Endodermal cell (in vitro differentiated cells): ENCODE data around the gene ESD. TPM values are rescaled to one million over a fixed set of nuclear protein-coding genes. Genes with fewer than 3 reads are reported as not detected.
"Not testable (repeated sequence)": the region's sequence is repeated elsewhere in the genome, so short reads cannot be mapped to it uniquely, and the experiment has no call there.

Source experiments
- DNase-seq: peaks from one replicate; pipeline ENCODE4 v3.0.0-alpha.2; 2017
- H3K27ac ChIP-seq: 2 replicates; pipeline ENCODE4 v1.5.1; 2013; ENCODE audit warnings: mild to moderate bottlenecking, low read depth, low read length, moderate library complexity
- H3K27me3 ChIP-seq: 2 replicates; pipeline ENCODE4 v1.6.1; 2013; ENCODE audit warnings: mild to moderate bottlenecking, low read length, moderate library complexity; ENCODE audit not compliant: insufficient read depth, control insufficient read depth, poor library complexity, severe bottlenecking
- H3K36me3 ChIP-seq: 2 replicates; pipeline ENCODE4 v1.7.0; 2013; ENCODE audit warnings: mild to moderate bottlenecking, low read length, moderate library complexity; ENCODE audit not compliant: control insufficient read depth, insufficient read depth
- H3K4me1 ChIP-seq: one replicate; pipeline ENCODE4 v1.7.0; 2013; ENCODE audit warnings: low read length; ENCODE audit not compliant: control insufficient read depth, insufficient read depth
- H3K4me3 ChIP-seq: 2 replicates; pipeline ENCODE4 v1.5.1; 2013; ENCODE audit warnings: mild to moderate bottlenecking, low read length, moderate library complexity
- H3K9ac ChIP-seq: 2 replicates; pipeline ENCODE4 v1.6.1; 2013; ENCODE audit warnings: mild to moderate bottlenecking, low read length, moderate library complexity; ENCODE audit not compliant: poor library complexity, severe bottlenecking; ENCODE audit errors: extremely low read depth
- H3K9me3 ChIP-seq: 2 replicates; pipeline ENCODE4 v1.6.1; 2013; ENCODE audit warnings: mild to moderate bottlenecking, low read length, moderate library complexity; ENCODE audit not compliant: control insufficient read depth
- H3K27ac Mint-ChIP-seq: 2 replicates; pipeline ENCODE4 v1.8.0; 2020; ENCODE audit warnings: mixed read lengths
- H3K27me3 Mint-ChIP-seq: 2 replicates; pipeline ENCODE4 v1.8.0; 2021; ENCODE audit warnings: mild to moderate bottlenecking, mixed read lengths; ENCODE audit not compliant: insufficient read depth
- H3K36me3 Mint-ChIP-seq: 2 replicates; pipeline ENCODE4 v1.8.0; 2020; ENCODE audit warnings: low read depth, mixed read lengths
- H3K4me1 Mint-ChIP-seq: 2 replicates; pipeline ENCODE4 v1.8.0; 2020; ENCODE audit warnings: mixed read lengths
- H3K4me3 Mint-ChIP-seq: 2 replicates; pipeline ENCODE4 v1.8.0; 2020; ENCODE audit warnings: mild to moderate bottlenecking, moderate library complexity, mixed read lengths
- H3K9me3 Mint-ChIP-seq: 2 replicates; pipeline ENCODE4 v1.8.0; 2020; ENCODE audit warnings: mild to moderate bottlenecking, mixed read lengths
- CTCF ChIP-seq: fragments of 200-600 bp; sonication (generic); conservative IDR thresholded peaks from 2 replicates; pipeline ENCODE4 v1.5.0; 2021; ENCODE audit warnings: antibody characterized with exemption, mild to moderate bottlenecking
- WGBS, 2 experiments: methylation state at CpG; one replicate each; pipeline versions ENCODE4 v1.1.5 to v1.1.7; 2013; ENCODE audit warnings: missing lambda C conversion rate in 2 of 2, mixed read lengths in 1 of 2; ENCODE audit not compliant: insufficient coverage in 1 of 2, insufficient read length in 1 of 2; 5-methylcytosine and 5-hydroxymethylcytosine counted together
- total RNA-seq, 2 donors: library from RNA; stranded (reverse); fragmentation: NEBNext Ultra II Directional in 1 of 2; extraction: Animal tissue kit (Norgen Biotek cat#: 25700) in 1 of 2; gene quantifications; 2 replicates in 1 of 2; 3 replicates in 1 of 2; pipeline ENCODE4 v1.2.1, GENCODE V29; 2021

The ESD gene
- total RNA-seq, 2 donors from 2014 or later: 55.5 to 67.7 TPM

- H3K9ac ChIP-seq: no peak overlapping the region
- Mint-ChIP-seq H3K27me3 (peaks cover 1% of the 10 kb centered on the region), H3K27ac (no peak overlapping the region)
Observed at GRCh38 chr13:46816371-46816770, 19.4 kb upstream of the ESD start.

GRCh38 chr13:46812301-46812797, 15.4 kb upstream of the ESD start:
- H3K27ac ChIP-seq: no peak overlapping the region
- H3K9me3 ChIP-seq: peaks cover 15% of the 10 kb centered on the region
- peaks cover 16% of the 10 kb centered on the region for H3K9me3 Mint-ChIP-seq
- TF ChIP-seq CTCF: no peak
- no peaks in the 10 kb centered on the region for H3K27me3 Mint-ChIP-seq
- DNase-seq: no peak
- no peaks in the 10 kb centered on the region for H3K4me1 ChIP-seq
- no peak overlapping the region for H3K27ac Mint-ChIP-seq
- no peaks in the 10 kb centered on the region for H3K27me3 ChIP-seq
- peaks cover 6% of the 10 kb centered on the region for H3K4me1 Mint-ChIP-seq
- H3K9ac ChIP-seq: no peak overlapping the region
- no peaks in the 10 kb centered on the region for H3K36me3 Mint-ChIP-seq
- H3K4me3 ChIP-seq: no peak overlapping the region
- H3K36me3 ChIP-seq: no peaks in the 10 kb centered on the region
- no peak overlapping the region for H3K4me3 Mint-ChIP-seq

More at GRCh38 chr13:46816371-46816770, 19.4 kb upstream of the ESD start:
- H3K27ac ChIP-seq: no peak overlapping the region
- no peak for TF ChIP-seq CTCF
- no peak for DNase-seq
- no peaks in the 10 kb centered on the region for H3K4me1 ChIP-seq
- no peaks in the 10 kb centered on the region for H3K36me3 ChIP-seq
- H3K9me3 ChIP-seq: peaks cover 15% of the 10 kb centered on the region
- H3K27me3 ChIP-seq: no peaks in the 10 kb centered on the region
- Mint-ChIP-seq H3K36me3 (no peaks in the 10 kb centered on the region), H3K4me1 (peaks cover 10% of the 10 kb centered on the region), H3K9me3 (peaks cover 16% of the 10 kb centered on the region), H3K4me3 (no peak overlapping the region)
- H3K4me3 ChIP-seq: no peak overlapping the region
- 87 to 100% methylated on average over 1 of the region's 1 CpG for WGBS, 2 experiments

- 75 to 93% methylated on average over 2 to 5 of the region's 5 CpGs for WGBS, 2 experiments
- Histone ChIP-seq H3K9ac (no peak overlapping the region), H3K4me1 (no peaks in the 10 kb centered on the region), H3K9me3 (peaks cover 15% of the 10 kb centered on the region), H3K4me3 (no peak overlapping the region), H3K36me3 (no peaks in the 10 kb centered on the region), H3K27ac (no peak overlapping the region), H3K27me3 (no peaks in the 10 kb centered on the region)
- Mint-ChIP-seq H3K27me3 (no peaks in the 10 kb centered on the region), H3K4me1 (no peaks in the 10 kb centered on the region), H3K9me3 (peaks cover 16% of the 10 kb centered on the region), H3K36me3 (no peaks in the 10 kb centered on the region), H3K4me3 (no peak overlapping the region), H3K27ac (no peak overlapping the region)
- no peak for DNase-seq
- TF ChIP-seq CTCF: no peak
Observed at GRCh38 chr13:46810440-46810839, 13.5 kb upstream of the ESD start.

- H3K9me3 Mint-ChIP-seq, H3K4me1 ChIP-seq, H3K27me3 ChIP-seq, H3K9me3 ChIP-seq, DNase-seq, H3K9ac ChIP-seq, H3K4me3 ChIP-seq, H3K4me1 Mint-ChIP-seq, H3K27me3 Mint-ChIP-seq, H3K4me3 Mint-ChIP-seq, H3K36me3 ChIP-seq, H3K27ac Mint-ChIP-seq, H3K36me3 Mint-ChIP-seq, H3K27ac ChIP-seq: not testable (repeated sequence)
- WGBS, 2 experiments: 90% methylated on average over 1 of the region's 1 CpG; no CpG with 5 or more reads in 1 of the 2 experiments
Observed at GRCh38 chr13:46804921-46805320, 8.0 kb upstream of the ESD start.
